HG03442 (cell line): ENCODE data around the gene TRIM2.

ENCODE experiments used
- ATAC-seq: cut with Tn5 transposase; IDR thresholded peaks from one replicate; pipeline ENCODE4 v1.9.1; 2021; ENCODE audit warnings: mild to moderate bottlenecking, moderate library complexity; ENCODE audit not compliant: unreplicated experiment

TRIM2 gene

GRCh38 chr4:153221783-153222706 lies 17.8 kb downstream of the TRIM2 start:
- ATAC-seq = peak; percentile 19

GRCh38 chr4:153222707-153223426 lies 18.6 kb downstream of the TRIM2 start:
- ATAC-seq = peak; percentile 57

- ATAC-seq = no peak
Measured at GRCh38 chr4:153223427-153223801, 19.2 kb downstream of the TRIM2 start.

- no peak for ATAC-seq
Measured at GRCh38 chr4:153223930-153224329, 19.7 kb downstream of the TRIM2 start.

GRCh38 chr4:153224474-153224873 lies 20.2 kb downstream of the TRIM2 start:
- ATAC-seq = no peak

- no peak for ATAC-seq
Measured at GRCh38 chr4:153227469-153228075, 23.3 kb downstream of the TRIM2 start.

GRCh38 chr4:153228512-153229140 lies 24.4 kb downstream of the TRIM2 start:
- ATAC-seq = no peak

GRCh38 chr4:153229545-153229944 lies 25.3 kb downstream of the TRIM2 start:
- ATAC-seq = no peak

- no peak for ATAC-seq
Measured at GRCh38 chr4:153232768-153233167, 28.5 kb downstream of the TRIM2 start.

- no peak for ATAC-seq
Measured at GRCh38 chr4:153233761-153234371, 29.6 kb downstream of the TRIM2 start.

GRCh38 chr4:153234885-153235284 lies 30.6 kb downstream of the TRIM2 start:
- no peak for ATAC-seq

- no peak for ATAC-seq
Measured at GRCh38 chr4:153238135-153238919, 34.1 kb downstream of the TRIM2 start.

- ATAC-seq = no peak
Measured at GRCh38 chr4:153239409-153239808, 35.2 kb downstream of the TRIM2 start.

GRCh38 chr4:153241295-153241694 lies 37.1 kb downstream of the TRIM2 start:
- no peak for ATAC-seq

- no peak for ATAC-seq
Measured at GRCh38 chr4:153241970-153242838, 38.0 kb downstream of the TRIM2 start.

GRCh38 chr4:153242839-153243324 lies 38.6 kb downstream of the TRIM2 start:
- no peak for ATAC-seq

GRCh38 chr4:153243468-153243867 lies 39.2 kb downstream of the TRIM2 start:
- ATAC-seq = no peak

- no peak for ATAC-seq
Measured at GRCh38 chr4:153244969-153245368, 40.7 kb downstream of the TRIM2 start.

GRCh38 chr4:153245775-153246174 lies 41.5 kb downstream of the TRIM2 start:
- no peak for ATAC-seq
